GM23248 (cell line): ENCODE results near the gene CASK.

Source experiments
- EZH2 ChIP-seq: fragments of 200-600 bp; sonication (generic); IDR thresholded peaks from 2 replicates; pipeline ENCODE4 v1.6.1; 2018; ENCODE audit warnings: antibody characterized with exemption, mild to moderate bottlenecking; ENCODE audit not compliant: insufficient read depth, poor library complexity, severe bottlenecking
- EZH2phosphoT487 ChIP-seq: fragments of 200-600 bp; sonication (generic); IDR thresholded peaks from 2 replicates; pipeline ENCODE4 v1.6.1; 2018; ENCODE audit warnings: antibody characterized with exemption, moderate library complexity, mild to moderate bottlenecking, low read depth; ENCODE audit not compliant: insufficient read depth

- TF ChIP-seq EZH2: no peak
- TF ChIP-seq EZH2phosphoT487: no peak
Observed at GRCh38 chrX:41472231-41472815, 451.0 kb downstream of the CASK start.
